Astrocyte (in vitro differentiated cells and primary cell): Measurements from ENCODE around the gene CHTOP. TPM values are rescaled to one million over a fixed set of nuclear protein-coding genes. Genes with fewer than 3 reads are reported as not detected.

ENCODE experiments used
- DNase-seq: peaks from one replicate; pipeline ENCODE4 v3.0.0-alpha.2; 2010; ENCODE audit warnings: low read depth
- FAIRE-seq: peaks from 2 replicates; lab custom pipeline; 2011; peaks lifted over from hg19 to GRCh38; lab: Jason Lieb, UNC
- H2AFZ ChIP-seq: 2 replicates; pipeline ENCODE4 v1.6.0; 2012; ENCODE audit warnings: low read depth, low read length, inconsistent platforms
- H3K27ac ChIP-seq: 2 replicates; pipeline ENCODE4 v1.5.1; 2011; ENCODE audit warnings: low read depth, low read length, inconsistent platforms
- H3K27me3 ChIP-seq: 2 replicates; pipeline ENCODE4 v1.6.0; 2011; ENCODE audit warnings: low read length, inconsistent platforms; ENCODE audit not compliant: insufficient read depth
- H3K36me3 ChIP-seq: 2 replicates; pipeline ENCODE4 v1.5.1; 2011; ENCODE audit warnings: low read length, inconsistent platforms; ENCODE audit not compliant: insufficient read depth
- H3K4me1 ChIP-seq: 2 replicates; pipeline ENCODE4 v1.5.1; 2011; ENCODE audit warnings: low read length, inconsistent platforms; ENCODE audit not compliant: insufficient read depth
- H3K4me2 ChIP-seq: 2 replicates; pipeline ENCODE4 v1.6.0; 2012; ENCODE audit warnings: low read length, inconsistent platforms
- H3K4me3 ChIP-seq: 2 replicates; pipeline ENCODE4 v1.5.1; 2011; ENCODE audit warnings: low read depth, mild to moderate bottlenecking, low read length, inconsistent platforms; ENCODE audit not compliant: insufficient read depth
- H3K79me2 ChIP-seq: 2 replicates; pipeline ENCODE4 v1.6.0; 2012; ENCODE audit warnings: mild to moderate bottlenecking, low read length, inconsistent platforms; ENCODE audit not compliant: insufficient read depth
- H3K9ac ChIP-seq: 2 replicates; pipeline ENCODE4 v1.6.0; 2012; ENCODE audit warnings: mild to moderate bottlenecking, low read length, inconsistent platforms
- H3K9me3 ChIP-seq: 2 replicates; pipeline ENCODE4 v1.5.1; 2012; ENCODE audit warnings: low read depth, mild to moderate bottlenecking, low read length, inconsistent platforms; ENCODE audit not compliant: insufficient read depth
- H4K20me1 ChIP-seq: 2 replicates; pipeline ENCODE4 v1.6.0; 2012; ENCODE audit warnings: low read length, inconsistent platforms; ENCODE audit not compliant: insufficient read depth
- H3K27ac Mint-ChIP-seq: one replicate; pipeline ENCODE4 v1.8.0; 2021; ENCODE audit warnings: mild to moderate bottlenecking, mixed read lengths; ENCODE audit not compliant: unreplicated experiment
- H3K27me3 Mint-ChIP-seq: one replicate; pipeline ENCODE4 v1.8.0; 2021; ENCODE audit warnings: low read depth, mixed read lengths; ENCODE audit not compliant: unreplicated experiment
- H3K36me3 Mint-ChIP-seq: one replicate; pipeline ENCODE4 v1.8.0; 2021; ENCODE audit warnings: low read depth, mixed read lengths; ENCODE audit not compliant: unreplicated experiment
- H3K4me1 Mint-ChIP-seq: one replicate; pipeline ENCODE4 v1.8.0; 2021; ENCODE audit warnings: low read depth, mixed read lengths; ENCODE audit not compliant: unreplicated experiment
- H3K4me3 Mint-ChIP-seq: one replicate; pipeline ENCODE4 v1.8.0; 2021; ENCODE audit warnings: mild to moderate bottlenecking, moderate library complexity, mixed read lengths; ENCODE audit not compliant: unreplicated experiment
- H3K9me3 Mint-ChIP-seq: one replicate; pipeline ENCODE4 v1.8.0; 2021; ENCODE audit warnings: mild to moderate bottlenecking, mixed read lengths; ENCODE audit not compliant: unreplicated experiment
- CTCF ChIP-seq: IDR thresholded peaks from 2 replicates; pipeline ENCODE4 v1.5.1; 2011; ENCODE audit warnings: low read depth, mild to moderate bottlenecking, inconsistent platforms, low read length, moderate library complexity; ENCODE audit not compliant: insufficient read depth
- EZH2 ChIP-seq: IDR thresholded peaks from 2 replicates; pipeline ENCODE4 v1.6.1; 2012; ENCODE audit warnings: mild to moderate bottlenecking, low read length, inconsistent platforms; ENCODE audit not compliant: insufficient read depth
- total RNA-seq: library from RNA; stranded (reverse); gene quantifications from 2 replicates; pipeline ENCODE4 v1.2.1, GENCODE V29; 2021

Gene CHTOP
- total RNA-seq, 1 donor from 2014 or later = 56.4 TPM

GRCh38 chr1:153680120-153680403, 46.2 kb downstream of the CHTOP start:
- Histone ChIP-seq H3K79me2 (no peaks in the 10 kb centered on the region), H3K9ac (no peak overlapping the region), H3K4me3 (no peak overlapping the region), H3K4me1 (peaks cover 16% of the 10 kb centered on the region), H3K27me3 (peaks cover 44% of the 10 kb centered on the region), H3K27ac (no peak overlapping the region), H3K4me2 (peak overlapping the region; percentile 84), H4K20me1 (no peaks in the 10 kb centered on the region), H3K36me3 (no peaks in the 10 kb centered on the region), H3K9me3 (no peaks in the 10 kb centered on the region), H2AFZ (no peak overlapping the region)
- DNase-seq (no peak), FAIRE-seq (no peak)
- TF ChIP-seq EZH2 = no peak
- no peak for TF ChIP-seq CTCF
- H3K36me3 Mint-ChIP-seq = no peaks in the 10 kb centered on the region
- H3K4me3 Mint-ChIP-seq = peak overlapping the region; percentile 69
- H3K4me1 Mint-ChIP-seq = peaks cover 13% of the 10 kb centered on the region
- H3K27ac Mint-ChIP-seq = no peak overlapping the region
- H3K27me3 Mint-ChIP-seq = peaks cover 52% of the 10 kb centered on the region
- peaks cover 2% of the 10 kb centered on the region for H3K9me3 Mint-ChIP-seq

- peaks cover 56% of the 10 kb centered on the region for H3K27me3 Mint-ChIP-seq
- Histone ChIP-seq H3K4me1 (peaks cover 16% of the 10 kb centered on the region), H3K27ac (no peak overlapping the region), H3K4me2 (no peak overlapping the region), H3K79me2 (no peaks in the 10 kb centered on the region), H4K20me1 (no peaks in the 10 kb centered on the region), H2AFZ (no peak overlapping the region), H3K36me3 (no peaks in the 10 kb centered on the region), H3K4me3 (no peak overlapping the region), H3K9ac (no peak overlapping the region), H3K27me3 (peaks cover 48% of the 10 kb centered on the region), H3K9me3 (no peaks in the 10 kb centered on the region)
- TF ChIP-seq EZH2 (no peak), CTCF (no peak)
- H3K4me3 Mint-ChIP-seq = no peak overlapping the region
- peaks cover 2% of the 10 kb centered on the region for H3K9me3 Mint-ChIP-seq
- no peak overlapping the region for H3K27ac Mint-ChIP-seq
- DNase-seq (no peak), FAIRE-seq (no peak)
- peaks cover 14% of the 10 kb centered on the region for H3K4me1 Mint-ChIP-seq
- H3K36me3 Mint-ChIP-seq = no peaks in the 10 kb centered on the region
Observed at GRCh38 chr1:153682730-153683129, 48.9 kb downstream of the CHTOP start.

GRCh38 chr1:153683854-153684253, 50.0 kb downstream of the CHTOP start:
- H3K9ac ChIP-seq = no peak overlapping the region
- Mint-ChIP-seq H3K9me3 (peaks cover 2% of the 10 kb centered on the region), H3K27ac (no peak overlapping the region), H3K36me3 (no peaks in the 10 kb centered on the region), H3K4me3 (no peak overlapping the region), H3K27me3 (peaks cover 47% of the 10 kb centered on the region), H3K4me1 (peaks cover 11% of the 10 kb centered on the region)
- no peak overlapping the region for H3K27ac ChIP-seq
- H3K9me3 ChIP-seq = no peaks in the 10 kb centered on the region
- TF ChIP-seq EZH2 (no peak), CTCF (no peak)
- no peak for FAIRE-seq
- H3K4me2 ChIP-seq = no peak overlapping the region
- no peaks in the 10 kb centered on the region for H3K36me3 ChIP-seq
- DNase-seq = no peak
- H3K4me1 ChIP-seq = peaks cover 7% of the 10 kb centered on the region
- no peaks in the 10 kb centered on the region for H4K20me1 ChIP-seq
- H3K27me3 ChIP-seq = peaks cover 36% of the 10 kb centered on the region
- H3K4me3 ChIP-seq = no peak overlapping the region
- no peak overlapping the region for H2AFZ ChIP-seq
- no peaks in the 10 kb centered on the region for H3K79me2 ChIP-seq
